H1 (cell line): ENCODE measurements around the gene OSTF1.

Source experiments
- CHD1 ChIP-seq: IDR thresholded peaks from 2 replicates; pipeline ENCODE4 v1.6.1; 2012; ENCODE audit warnings: low read depth, low read length, improper control_type of control experiment
- CTCF ChIP-seq, 3 experiments: IDR thresholded peaks; 1 replicate in 2 of 3; 2 replicates in 1 of 3; pipeline versions ENCODE4 v1.5.1 to v1.6.1; 2011; ENCODE audit warnings: low read length in 3 of 3, mild to moderate bottlenecking in 3 of 3, inconsistent platforms in 2 of 3, low read depth in 1 of 3, moderate library complexity in 1 of 3; ENCODE audit not compliant: insufficient read depth in 1 of 3; ENCODE audit errors: control extremely low read depth in 1 of 3
- NANOG ChIP-seq: IDR thresholded peaks from 2 replicates; pipeline ENCODE4 v1.6.1; 2011; ENCODE audit warnings: low read length, low read depth, mild to moderate bottlenecking, inconsistent platforms; ENCODE audit not compliant: insufficient read depth, poor library complexity, severe bottlenecking
- POLR2A ChIP-seq, 2 experiments: IDR thresholded peaks; 1 replicate in 1 of 2; 2 replicates in 1 of 2; pipeline ENCODE4 v1.6.1; 2011; ENCODE audit warnings: low read depth in 2 of 2, low read length in 2 of 2, mild to moderate bottlenecking in 2 of 2; ENCODE audit errors: control extremely low read depth in 1 of 2
- POU5F1 ChIP-seq: IDR thresholded peaks from 2 replicates; pipeline ENCODE4 v1.6.1; 2011; ENCODE audit warnings: low read depth, mild to moderate bottlenecking, low read length, moderate library complexity
- RXRA ChIP-seq: IDR thresholded peaks from 2 replicates; pipeline ENCODE4 v1.6.1; 2011; ENCODE audit warnings: low read depth, mild to moderate bottlenecking, low read length, moderate library complexity; ENCODE audit not compliant: insufficient read depth
- SIN3A ChIP-seq, 2 experiments: IDR thresholded peaks in 1 of 2; conservative IDR thresholded peaks in 1 of 2; 2 replicates each; pipeline ENCODE4 v1.6.1; 2011 to 2012; ENCODE audit warnings: low read length in 2 of 2, improper control_type of control experiment in 1 of 2, low read depth in 1 of 2, mild to moderate bottlenecking in 1 of 2
- SP2 ChIP-seq: IDR thresholded peaks from 2 replicates; pipeline ENCODE4 v1.6.1; 2012; ENCODE audit warnings: mild to moderate bottlenecking, low read length, inconsistent platforms
- SRF ChIP-seq: IDR thresholded peaks from 2 replicates; pipeline ENCODE4 v1.6.1; 2011; ENCODE audit warnings: mild to moderate bottlenecking, low read depth, low read length, moderate library complexity
- TAF1 ChIP-seq: IDR thresholded peaks from 2 replicates; pipeline ENCODE4 v1.6.1; 2011; ENCODE audit warnings: mild to moderate bottlenecking, low read depth, low read length
- TEAD4 ChIP-seq: IDR thresholded peaks from 2 replicates; pipeline ENCODE4 v1.6.1; 2012; ENCODE audit warnings: low read depth, low read length, inconsistent platforms, mixed read lengths
- USF2 ChIP-seq: IDR thresholded peaks from 2 replicates; pipeline ENCODE4 v1.6.1; 2011; ENCODE audit warnings: low read length, improper control_type of control experiment
- YY1 ChIP-seq: IDR thresholded peaks from 2 replicates; pipeline ENCODE4 v1.6.1; 2011; ENCODE audit warnings: low read depth, mild to moderate bottlenecking, low read length

GRCh38 chr9:75121914-75122558, 33.7 kb downstream of the OSTF1 start:
- TF ChIP-seq USF2 (no peak), CTCF (IDR thresholded peaks at IDR 0.05; ENCODE audit: control extremely low read depth in 1 of 3, insufficient read depth in 1 of 3, low read depth in 1 of 3, low read length in 3 of 3) (no peak), POLR2A (IDR thresholded peaks at IDR 0.05; ENCODE audit: control extremely low read depth in 1 of 2, low read depth in 2 of 2, low read length in 2 of 2) (no peak), SP2 (no peak; the same call in 1 of the 2 replicates), TAF1 (no peak), YY1 (no peak), SIN3A (conservative IDR thresholded peaks at IDR 0.05 in 1 of 2, IDR thresholded peaks at IDR 0.05 in 1 of 2; ENCODE audit: low read depth in 1 of 2, low read length in 2 of 2) (no peak), CHD1 (no peak), RXRA (no peak), NANOG (no peak), POU5F1 (no peak), SRF (no peak), TEAD4 (no peak)
